ENCODE results near the gene TMC3. TPM values are rescaled to one million over a fixed set of nuclear protein-coding genes. Genes with fewer than 3 reads are reported as not detected.

The TMC3 gene
- total and polyA plus RNA-seq, 10 of the 15 experiments (the other 5 are each of a cell fraction or from before 2014, with no cell fraction given) = 0.03 to 0.04 (median 0.04) TPM; not detected in 7

GRCh38 chr15:81356252-81356651 is 17.8 kb downstream of the TMC3 start (continued):
- TF ChIP-seq PRDM15 (CRISPR knock-in tag; IDR thresholded peaks at IDR 0.05) (no peak), BACH1 (IDR thresholded peaks at IDR 0.05; ENCODE audit: borderline replicate concordance) (no peak)

DNA sequence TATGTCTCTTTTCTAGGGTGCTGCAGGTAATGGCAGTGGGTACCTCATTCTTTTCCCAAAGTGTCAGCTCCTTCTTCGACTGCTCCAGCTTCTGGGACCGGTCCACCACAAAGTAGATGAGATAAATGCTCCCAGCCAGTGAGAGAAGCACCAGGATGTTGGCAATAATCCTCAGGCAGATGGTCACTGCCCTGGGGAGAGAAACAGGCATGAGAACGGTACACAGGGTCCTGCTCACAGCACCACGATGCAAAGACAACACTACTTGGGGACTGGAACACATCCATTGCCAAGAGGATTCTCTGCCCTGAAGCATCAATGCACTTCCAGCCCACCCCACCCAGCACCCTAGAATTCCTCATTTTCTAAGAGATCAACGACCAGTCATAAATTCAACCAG is 22.4 kb downstream of the TMC3 start:
- ChIA-PET POLR2A (interaction anchor here (0.7 kb wide), 1 partner anchor 36 kb away, joined by 7 read pairs; no protein-coding TSS in a partner anchor), CTCF (no interaction called here), RAD21 (ENCODE audit: unreplicated experiment) (no interaction called here), SMC1A (ENCODE audit: uncharacterized antibody, unreplicated experiment) (no interaction called here)
- Histone ChIP-seq H2AFZ (ENCODE audit: control insufficient read depth, low read depth, low read length) (no peak overlapping the region), H4K20me1 (ENCODE audit: control insufficient read depth, insufficient read depth) (no peaks in the 10 kb centered on the region), H3K9me3 (replicated peaks; ENCODE audit: control insufficient read depth, insufficient read depth, low read length) (no peaks in the 10 kb centered on the region), H3K4me3 (no peak overlapping the region), H3K4me2 (ENCODE audit: control insufficient read depth, insufficient read depth) (no peak overlapping the region), H3K36me3 (ENCODE audit: control insufficient read depth in 2 of 2, insufficient read depth in 2 of 2, low read length in 1 of 2) (no peaks in the 10 kb centered on the region), H3K9ac (ENCODE audit: control insufficient read depth, insufficient read depth, low read length) (no peak overlapping the region), H3K79me2 (ENCODE audit: control insufficient read depth, insufficient read depth, low read length) (no peaks in the 10 kb centered on the region), H3K4me1 (ENCODE audit: control insufficient read depth, insufficient read depth, low read length) (no peaks in the 10 kb centered on the region), H3K27ac (ENCODE audit: control insufficient read depth, insufficient read depth) (no peak overlapping the region), H3K27me3 (replicated peaks in 1 of 2; ENCODE audit: control insufficient read depth in 2 of 2, insufficient read depth in 2 of 2, low read length in 1 of 2) (no peaks in the 10 kb centered on the region; a peak in 1 of 4 replicates)
- intact Hi-C loops (cut with micrococcal nuclease; ENCODE audit: unreplicated experiment) (no loop called here), in situ Hi-C loops (cut with MboI) (no loop called here)
- WGBS (ENCODE audit: insufficient coverage, insufficient replicate concordance, low lambda C conversion rate, missing lambda C conversion rate) = 64% methylated on average over 5 of the region's 5 CpGs
- TF ChIP-seq, protein P1, sequence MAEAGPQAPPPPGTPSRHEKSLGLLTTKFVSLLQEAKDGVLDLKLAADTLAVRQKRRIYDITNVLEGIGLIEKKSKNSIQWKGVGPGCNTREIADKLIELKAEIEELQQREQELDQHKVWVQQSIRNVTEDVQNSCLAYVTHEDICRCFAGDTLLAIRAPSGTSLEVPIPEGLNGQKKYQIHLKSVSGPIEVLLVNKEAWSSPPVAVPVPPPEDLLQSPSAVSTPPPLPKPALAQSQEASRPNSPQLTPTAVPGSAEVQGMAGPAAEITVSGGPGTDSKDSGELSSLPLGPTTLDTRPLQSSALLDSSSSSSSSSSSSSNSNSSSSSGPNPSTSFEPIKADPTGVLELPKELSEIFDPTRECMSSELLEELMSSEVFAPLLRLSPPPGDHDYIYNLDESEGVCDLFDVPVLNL (IDR thresholded peaks at IDR 0.05; ENCODE audit: low read depth, low read length) = no peak
- TF ChIP-seq NR2F1 (conservative IDR thresholded peaks at IDR 0.05) = no peak
- TF ChIP-seq POLR2A (IDR thresholded peaks at IDR 0.05; ENCODE audit: low read depth, low read length) = no peak
- no peak for TF ChIP-seq HSF1 (IDR thresholded peaks at IDR 0.05; ENCODE audit: low read depth, low read length)
- TF ChIP-seq, protein P2, sequence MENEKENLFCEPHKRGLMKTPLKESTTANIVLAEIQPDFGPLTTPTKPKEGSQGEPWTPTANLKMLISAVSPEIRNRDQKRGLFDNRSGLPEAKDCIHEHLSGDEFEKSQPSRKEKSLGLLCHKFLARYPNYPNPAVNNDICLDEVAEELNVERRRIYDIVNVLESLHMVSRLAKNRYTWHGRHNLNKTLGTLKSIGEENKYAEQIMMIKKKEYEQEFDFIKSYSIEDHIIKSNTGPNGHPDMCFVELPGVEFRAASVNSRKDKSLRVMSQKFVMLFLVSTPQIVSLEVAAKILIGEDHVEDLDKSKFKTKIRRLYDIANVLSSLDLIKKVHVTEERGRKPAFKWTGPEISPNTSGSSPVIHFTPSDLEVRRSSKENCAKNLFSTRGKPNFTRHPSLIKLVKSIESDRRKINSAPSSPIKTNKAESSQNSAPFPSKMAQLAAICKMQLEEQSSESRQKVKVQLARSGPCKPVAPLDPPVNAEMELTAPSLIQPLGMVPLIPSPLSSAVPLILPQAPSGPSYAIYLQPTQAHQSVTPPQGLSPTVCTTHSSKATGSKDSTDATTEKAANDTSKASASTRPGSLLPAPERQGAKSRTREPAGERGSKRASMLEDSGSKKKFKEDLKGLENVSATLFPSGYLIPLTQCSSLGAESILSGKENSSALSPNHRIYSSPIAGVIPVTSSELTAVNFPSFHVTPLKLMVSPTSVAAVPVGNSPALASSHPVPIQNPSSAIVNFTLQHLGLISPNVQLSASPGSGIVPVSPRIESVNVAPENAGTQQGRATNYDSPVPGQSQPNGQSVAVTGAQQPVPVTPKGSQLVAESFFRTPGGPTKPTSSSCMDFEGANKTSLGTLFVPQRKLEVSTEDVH (IDR thresholded peaks at IDR 0.05; ENCODE audit: low read depth, partially characterized antibody) = no peak
- TF ChIP-seq RAD21 (IDR thresholded peaks at IDR 0.05; ENCODE audit: insufficient read depth, low read depth, low read length) = no peak
- no peak for DNase-seq (ENCODE audit: low read depth, low spot score)
- FAIRE-seq = no peak
- no TSS peak for BruUV-seq (replicated peaks)
- no peak for ATAC-seq
